ENCODE data around the gene PRKCB.

DNA sequence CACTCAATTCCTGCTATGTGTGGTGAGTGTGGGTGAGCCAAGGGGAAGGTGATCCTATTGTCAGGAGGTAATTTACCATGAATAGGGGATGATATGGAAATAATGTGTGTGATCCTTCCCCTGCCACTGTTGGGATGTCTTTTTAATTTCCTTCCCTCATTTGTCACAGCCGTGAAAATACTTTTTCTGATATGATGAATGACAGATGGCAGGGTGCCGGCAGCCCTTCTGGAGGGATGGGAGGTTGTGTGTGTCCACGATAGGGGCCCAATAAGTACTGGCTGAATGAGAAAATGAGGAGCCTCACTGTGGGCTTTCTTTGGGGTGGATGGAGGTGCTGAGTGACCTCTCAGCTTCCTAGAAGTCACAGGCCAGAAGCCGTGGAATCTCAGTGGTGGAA lies 109.5 kb downstream of the PRKCB start:
- TF ChIP-seq, protein P1, sequence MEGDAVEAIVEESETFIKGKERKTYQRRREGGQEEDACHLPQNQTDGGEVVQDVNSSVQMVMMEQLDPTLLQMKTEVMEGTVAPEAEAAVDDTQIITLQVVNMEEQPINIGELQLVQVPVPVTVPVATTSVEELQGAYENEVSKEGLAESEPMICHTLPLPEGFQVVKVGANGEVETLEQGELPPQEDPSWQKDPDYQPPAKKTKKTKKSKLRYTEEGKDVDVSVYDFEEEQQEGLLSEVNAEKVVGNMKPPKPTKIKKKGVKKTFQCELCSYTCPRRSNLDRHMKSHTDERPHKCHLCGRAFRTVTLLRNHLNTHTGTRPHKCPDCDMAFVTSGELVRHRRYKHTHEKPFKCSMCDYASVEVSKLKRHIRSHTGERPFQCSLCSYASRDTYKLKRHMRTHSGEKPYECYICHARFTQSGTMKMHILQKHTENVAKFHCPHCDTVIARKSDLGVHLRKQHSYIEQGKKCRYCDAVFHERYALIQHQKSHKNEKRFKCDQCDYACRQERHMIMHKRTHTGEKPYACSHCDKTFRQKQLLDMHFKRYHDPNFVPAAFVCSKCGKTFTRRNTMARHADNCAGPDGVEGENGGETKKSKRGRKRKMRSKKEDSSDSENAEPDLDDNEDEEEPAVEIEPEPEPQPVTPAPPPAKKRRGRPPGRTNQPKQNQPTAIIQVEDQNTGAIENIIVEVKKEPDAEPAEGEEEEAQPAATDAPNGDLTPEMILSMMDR (IDR thresholded peaks at IDR 0.05): no peak
- TF ChIP-seq POLR2AphosphoS5 (IDR thresholded peaks at IDR 0.05) (no peak), POLR2A (IDR thresholded peaks at IDR 0.05) (no peak)
